ENCODE data around the gene B4GALNT1.

DNA sequence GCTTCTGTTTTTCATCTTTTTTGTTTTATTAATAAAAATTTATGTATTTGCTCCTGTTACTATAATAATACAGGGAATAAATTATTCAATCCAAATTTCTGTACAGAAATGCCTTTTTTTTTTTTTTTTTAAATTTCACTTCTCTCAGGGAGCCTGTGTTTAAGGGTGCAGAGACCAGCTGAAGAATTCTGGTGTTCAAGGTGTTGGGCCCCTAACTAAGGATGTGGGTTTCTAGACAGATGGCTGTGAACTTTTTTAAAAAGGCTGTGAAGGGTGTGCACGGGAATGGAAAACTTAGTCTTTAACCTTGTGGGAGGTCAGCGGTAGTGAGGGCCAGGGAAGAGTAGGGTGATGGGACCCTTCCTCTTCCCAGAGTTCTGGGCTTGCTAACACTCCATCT is 29.7 kb downstream of the B4GALNT1 start:
- no peak for TF ChIP-seq CTCF (IDR thresholded peaks at IDR 0.05 in 8 of 11, conservative IDR thresholded peaks at IDR 0.05 in 3 of 11)
- no peak for TF ChIP-seq POLR2AphosphoS5 (IDR thresholded peaks at IDR 0.05)
- no peak for TF ChIP-seq POLR2A (IDR thresholded peaks at IDR 0.05)
